ENCODE data around the gene TGFBR3L.

TGFBR3L gene

DNA sequence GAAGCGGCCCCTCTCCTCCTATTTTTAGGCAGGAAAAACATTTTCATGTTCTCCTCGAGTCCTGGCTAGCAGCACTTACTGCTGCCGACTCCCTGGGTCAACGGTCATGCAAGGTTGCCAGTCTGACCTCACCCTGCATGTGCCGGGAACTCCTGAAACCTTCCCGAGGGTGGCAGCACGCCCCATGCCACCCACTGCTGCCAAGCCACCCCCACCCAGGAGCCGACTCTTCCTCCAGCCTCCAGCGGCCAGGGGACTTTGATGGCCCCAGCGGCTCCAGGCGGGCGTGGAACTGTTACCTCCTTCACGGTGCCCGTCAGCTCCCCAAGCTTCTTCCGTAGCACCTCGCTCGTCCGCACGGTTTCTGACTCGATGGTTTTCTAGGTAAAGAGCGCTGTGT lies 20.1 kb downstream of the TGFBR3L start:
- DNase-seq, result peak in 1 of 2 donors; percentile 82
- intact Hi-C loops (cut with DNase I; ENCODE audit: low total_unique reads), result no loop called here
- Histone ChIP-seq H3K4me3 (peak overlapping the region in 1 of 2 donors; percentile 10), H3K27me3 (no peaks in the 10 kb centered on the region), H3K4me1 (peaks cover 0 to 69% (median 40%) of the 10 kb centered on the region in 4 donors), H3K27ac (peak overlapping the region; percentile 91 to 96), H3K36me3 (peaks cover 57 to 92% (median 85%) of the 10 kb centered on the region in 3 donors), H3K9me3 (no peaks in the 10 kb centered on the region)
- TF ChIP-seq, protein P1, sequence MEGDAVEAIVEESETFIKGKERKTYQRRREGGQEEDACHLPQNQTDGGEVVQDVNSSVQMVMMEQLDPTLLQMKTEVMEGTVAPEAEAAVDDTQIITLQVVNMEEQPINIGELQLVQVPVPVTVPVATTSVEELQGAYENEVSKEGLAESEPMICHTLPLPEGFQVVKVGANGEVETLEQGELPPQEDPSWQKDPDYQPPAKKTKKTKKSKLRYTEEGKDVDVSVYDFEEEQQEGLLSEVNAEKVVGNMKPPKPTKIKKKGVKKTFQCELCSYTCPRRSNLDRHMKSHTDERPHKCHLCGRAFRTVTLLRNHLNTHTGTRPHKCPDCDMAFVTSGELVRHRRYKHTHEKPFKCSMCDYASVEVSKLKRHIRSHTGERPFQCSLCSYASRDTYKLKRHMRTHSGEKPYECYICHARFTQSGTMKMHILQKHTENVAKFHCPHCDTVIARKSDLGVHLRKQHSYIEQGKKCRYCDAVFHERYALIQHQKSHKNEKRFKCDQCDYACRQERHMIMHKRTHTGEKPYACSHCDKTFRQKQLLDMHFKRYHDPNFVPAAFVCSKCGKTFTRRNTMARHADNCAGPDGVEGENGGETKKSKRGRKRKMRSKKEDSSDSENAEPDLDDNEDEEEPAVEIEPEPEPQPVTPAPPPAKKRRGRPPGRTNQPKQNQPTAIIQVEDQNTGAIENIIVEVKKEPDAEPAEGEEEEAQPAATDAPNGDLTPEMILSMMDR (IDR thresholded peaks at IDR 0.05), result no peak

DNA sequence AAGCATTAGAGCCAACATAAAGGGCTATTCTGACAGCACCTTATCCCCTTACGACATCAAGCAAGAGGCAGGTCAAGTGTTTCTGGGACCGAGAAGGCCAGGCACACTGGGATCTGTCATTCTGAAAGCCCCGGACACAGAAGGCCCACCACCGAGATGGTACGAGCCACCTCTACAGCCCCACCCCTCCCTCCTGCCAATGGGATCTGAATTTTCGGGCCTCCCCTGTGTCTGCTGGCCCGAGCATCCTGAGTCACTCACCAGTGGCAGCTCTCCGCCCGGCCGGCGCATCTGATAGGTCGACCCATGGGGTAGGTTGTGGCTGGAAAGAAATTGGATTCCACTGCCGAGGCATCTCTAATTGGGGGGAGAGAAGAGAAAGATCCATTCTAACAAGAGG lies 26.2 kb downstream of the TGFBR3L start:
- H3K27me3 ChIP-seq, result no peaks in the 10 kb centered on the region
- DNase-seq, result no peak
- intact Hi-C loops (cut with DNase I; ENCODE audit: low total_unique reads), result loop anchor here (10.0 kb wide), 1 partner anchor 64 kb away; the partner anchor contains the start of gene ELAVL1
- H3K36me3 ChIP-seq, result peaks cover 42 to 55% (median 46%) of the 10 kb centered on the region in 3 donors
- no peaks in the 10 kb centered on the region for H3K9me3 ChIP-seq
- H3K27ac ChIP-seq, result no peak overlapping the region
- H3K4me1 ChIP-seq, result peaks cover 0 to 35% (median 17%) of the 10 kb centered on the region in 4 donors
- TF ChIP-seq, protein P1 (IDR thresholded peaks at IDR 0.05), result no peak
- H3K4me3 ChIP-seq, result no peak overlapping the region

DNA sequence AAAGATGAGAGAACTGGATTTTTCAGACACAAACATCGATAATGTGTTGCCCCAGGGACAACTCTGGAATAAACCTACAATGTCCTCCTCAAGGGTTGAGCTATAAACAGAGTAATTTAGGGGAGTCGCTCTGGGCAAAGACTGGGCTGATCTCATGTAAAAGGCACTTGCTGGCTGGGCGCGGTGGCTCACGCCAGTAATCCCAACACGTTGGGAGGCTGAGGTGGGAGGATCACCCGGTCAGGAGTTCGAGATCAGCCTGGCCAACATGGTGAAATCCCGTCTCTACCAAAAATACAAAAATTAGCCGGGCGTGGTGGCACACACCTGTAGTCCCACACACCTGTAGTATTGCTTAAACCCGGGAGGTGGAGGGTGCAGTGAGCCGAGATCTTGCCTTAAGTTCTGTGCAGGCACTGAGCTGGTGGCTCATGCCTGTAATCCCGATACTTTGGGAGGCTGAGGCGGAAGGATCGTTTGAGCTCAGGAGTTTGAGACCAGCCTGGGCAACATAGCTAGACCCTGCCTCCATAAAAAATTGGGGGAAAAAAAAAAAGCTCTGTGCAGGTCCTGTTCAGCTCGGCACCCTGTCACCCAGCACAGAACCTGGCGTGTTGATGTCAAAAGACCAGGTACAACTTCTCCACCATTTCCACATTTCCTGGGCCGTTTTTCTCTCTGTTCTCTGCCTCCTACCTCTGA lies 27.4 kb downstream of the TGFBR3L start:
- H3K4me3 ChIP-seq, result peak overlapping the region; percentile 82 to 93
- intact Hi-C loops (cut with DNase I; ENCODE audit: low total_unique reads), result loop anchor here (10.0 kb wide), 1 partner anchor 63 kb away; the partner anchor contains the start of gene ELAVL1

DNA sequence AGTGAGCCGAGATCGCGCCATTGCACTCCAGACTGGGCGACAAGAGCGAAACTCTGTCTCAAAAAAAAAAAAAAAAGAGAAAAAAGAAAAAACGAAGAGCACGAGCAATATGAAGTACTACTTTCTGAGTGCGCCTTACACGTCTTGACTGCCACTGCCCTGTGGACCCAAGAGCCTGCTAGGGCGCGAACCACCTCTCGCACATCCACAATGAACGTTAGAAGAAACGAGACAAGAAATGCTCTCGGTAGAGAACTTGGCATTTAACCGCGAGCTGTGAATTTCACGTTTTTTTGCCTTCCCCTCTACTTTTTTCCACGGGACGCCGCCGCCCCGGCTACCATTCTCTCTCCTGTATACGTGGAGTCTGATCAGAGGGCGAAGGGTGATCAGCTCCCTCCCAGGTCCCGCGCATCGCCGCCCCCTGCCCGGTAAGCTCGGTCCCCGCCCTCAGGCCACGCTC lies 28.4 kb downstream of the TGFBR3L start:
- H3K36me3 ChIP-seq, result peaks cover 21 to 33% (median 25%) of the 10 kb centered on the region in 3 donors
- H3K9me3 ChIP-seq, result no peaks in the 10 kb centered on the region
- peak overlapping the region; percentile 82 to 93 for H3K4me3 ChIP-seq
- H3K27ac ChIP-seq, result peak overlapping the region; percentile 99 to 100
- no peaks in the 10 kb centered on the region for H3K27me3 ChIP-seq
- DNase-seq, result no peak
- TF ChIP-seq, protein P1 (IDR thresholded peaks at IDR 0.05), result no peak
- H3K4me1 ChIP-seq, result peaks cover 0 to 29% (median 17%) of the 10 kb centered on the region in 4 donors
- intact Hi-C loops (cut with DNase I; ENCODE audit: low total_unique reads), result loop anchor here (10.0 kb wide), 1 partner anchor 62 kb away; the partner anchor contains the start of gene ELAVL1

More for the DNA sequence above, 27.4 kb downstream of the TGFBR3L start:
- H3K4me1 ChIP-seq, result peaks cover 0 to 29% (median 17%) of the 10 kb centered on the region in 4 donors
- DNase-seq, result no peak
- H3K36me3 ChIP-seq, result peaks cover 30 to 43% (median 34%) of the 10 kb centered on the region in 3 donors
- TF ChIP-seq, protein P1 (IDR thresholded peaks at IDR 0.05), result no peak
- H3K27ac ChIP-seq, result peak overlapping the region in 1 of 2 donors; percentile 6
- H3K27me3 ChIP-seq, result no peaks in the 10 kb centered on the region
- no peaks in the 10 kb centered on the region for H3K9me3 ChIP-seq

DNA sequence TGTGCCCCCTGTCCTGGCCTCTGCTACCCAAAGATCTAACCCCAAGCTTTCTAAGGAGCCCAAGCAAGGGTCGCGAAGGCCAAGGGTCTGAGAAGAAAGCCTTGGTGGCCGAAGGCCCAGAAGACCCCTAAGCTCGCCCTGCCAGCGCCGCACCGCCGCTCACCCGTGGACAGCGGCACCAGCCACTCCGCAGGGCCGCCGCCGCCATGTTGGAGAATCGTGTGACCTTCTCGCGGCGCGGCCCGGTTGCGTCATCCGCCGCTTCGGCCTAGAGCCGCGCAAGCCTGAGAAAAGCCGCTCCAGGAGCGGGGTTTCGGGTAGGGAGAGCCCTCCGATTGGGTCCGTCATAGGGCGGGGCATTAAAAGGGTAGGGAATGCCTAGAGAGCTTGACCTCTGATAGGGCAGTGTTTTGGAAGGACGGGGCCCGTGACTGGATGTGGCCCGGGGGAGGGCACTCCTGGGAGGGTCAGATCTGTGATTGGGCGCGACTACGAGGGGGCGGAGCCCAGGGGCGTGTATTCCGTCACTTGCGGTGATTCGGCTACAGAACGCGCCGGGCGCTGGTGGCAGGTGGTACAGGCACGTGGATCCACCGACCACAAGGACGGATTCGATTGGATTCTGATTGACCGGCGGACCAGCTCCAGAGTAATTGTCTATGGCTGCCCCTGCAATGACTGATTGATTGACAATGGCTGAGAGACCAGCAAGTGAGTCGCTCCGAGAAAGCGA lies 29.0 kb downstream of the TGFBR3L start, which contains the start of gene TIMM44:
TIMM44 (minus strand) TSS at position 223 of the 733 bp plus-strand sequence; CDS start at position 208, 15 bp downstream.
- Histone ChIP-seq H3K4me1 (peaks cover 0 to 29% (median 17%) of the 10 kb centered on the region in 4 donors), H3K9me3 (no peaks in the 10 kb centered on the region), H3K27me3 (no peaks in the 10 kb centered on the region), H3K4me3 (peak within 1 kb of the TSS; percentile 82 to 93), H3K36me3 (peaks cover 19 to 27% (median 20%) of the 10 kb centered on the region in 3 donors), H3K27ac (peak within 1 kb of the TSS; percentile 99 to 100)
- TF ChIP-seq, protein P1 (IDR thresholded peaks at IDR 0.05), result no peak
- intact Hi-C loops (cut with DNase I; ENCODE audit: low total_unique reads), result loop anchor here (10.0 kb wide), 1 partner anchor 61 kb away; the partner anchor contains the start of gene ELAVL1
- DNase-seq, result peak; percentile 99 to 100

Data from tibial artery (tissue), 4 donors.